HG03457 (cell line): ENCODE results near the gene NBEA.

Experiments
- ATAC-seq: cut with Tn5 transposase; IDR thresholded peaks from one replicate; pipeline ENCODE4 v1.9.1; 2021; ENCODE audit warnings: moderate number of reproducible peaks; ENCODE audit not compliant: unreplicated experiment

NBEA gene

DNA sequence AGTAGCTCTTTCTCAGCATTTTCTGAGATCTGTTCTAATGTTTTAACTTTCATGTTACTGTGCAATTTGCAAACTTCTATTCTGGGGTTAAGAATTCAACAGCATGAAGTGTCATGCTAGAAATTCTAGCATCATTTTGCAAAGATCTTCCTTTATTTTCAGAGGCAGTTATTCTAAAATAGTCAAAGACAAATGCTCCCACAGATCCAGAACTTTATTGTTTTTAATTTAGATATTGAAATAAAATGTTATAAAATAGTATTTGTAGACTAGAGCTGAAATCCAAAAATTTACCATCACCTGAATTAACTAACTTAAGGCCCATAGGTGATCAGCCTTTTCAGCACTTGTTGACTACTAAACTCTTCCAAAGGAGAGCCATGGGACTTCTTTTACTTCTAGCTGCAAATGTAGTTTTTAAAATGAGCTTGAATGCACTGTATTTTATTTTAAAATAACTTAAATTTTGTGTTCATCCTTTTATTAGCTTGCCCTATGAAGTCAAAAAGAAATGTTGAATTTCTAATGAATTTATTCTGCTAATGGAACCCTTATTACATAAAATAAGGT lies 531.2 kb downstream of the NBEA start:
- ATAC-seq, result no peak

- ATAC-seq, result no peak
Observed at GRCh38 chr13:35473802-35474201, 531.7 kb downstream of the NBEA start.

GRCh38 chr13:35474496-35475211 lies 532.6 kb downstream of the NBEA start:
- ATAC-seq, result no peak

GRCh38 chr13:35475212-35475959 lies 533.3 kb downstream of the NBEA start:
- no peak for ATAC-seq

DNA sequence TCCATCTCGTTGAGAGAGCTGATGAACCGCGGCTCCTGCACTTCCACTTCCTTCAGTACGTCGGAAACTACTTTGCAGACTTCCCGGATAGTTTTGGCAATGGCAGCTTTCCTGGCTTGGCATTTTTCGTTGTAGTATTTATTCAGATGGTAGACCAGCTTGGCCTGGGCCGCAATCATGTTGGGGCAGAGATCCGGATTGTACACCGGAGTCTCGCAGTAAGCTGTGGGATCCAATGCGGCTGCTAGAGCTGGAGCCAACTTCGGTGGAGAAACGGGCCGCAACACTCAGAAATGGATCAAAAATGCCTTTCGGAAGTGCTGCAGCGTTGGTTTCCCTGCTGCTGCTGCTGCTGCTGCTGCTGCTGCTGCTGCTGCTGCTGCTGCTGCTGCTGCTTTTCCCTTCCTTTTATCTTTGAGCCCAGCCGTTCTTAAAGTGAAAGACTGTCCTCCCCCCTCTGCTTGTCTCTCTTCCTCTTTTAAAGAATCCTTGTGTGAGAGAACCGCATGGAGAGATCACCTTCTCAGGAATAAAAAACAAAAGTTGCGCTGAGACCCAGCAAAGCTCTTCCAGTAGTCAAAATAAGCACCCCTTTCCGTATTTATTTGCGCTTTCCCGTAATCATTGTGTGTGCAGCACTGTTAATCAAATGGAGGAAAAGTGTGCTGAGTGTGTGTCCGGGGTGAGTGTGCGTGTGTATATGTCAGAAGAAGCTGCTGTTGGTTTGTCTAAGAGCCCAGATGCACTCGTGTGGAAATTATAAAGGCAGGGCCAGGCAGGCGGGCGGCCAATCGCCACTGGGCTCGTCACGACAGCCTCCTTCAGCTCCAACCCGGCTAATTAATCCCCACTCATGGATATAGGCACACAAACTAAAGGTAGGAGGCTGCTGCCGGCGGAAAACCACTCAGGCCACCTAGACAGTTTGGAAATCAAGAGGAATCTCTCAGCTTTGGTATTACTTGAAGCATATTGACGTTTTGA lies 534.2 kb downstream of the NBEA start, which contains the start of gene MAB21L1:
Gene MAB21L1, minus strand, starts transcription at position 730 of the 984 bp plus-strand sequence. Its CDS starts 551 bp downstream, at position 179.
- ATAC-seq, result no peak

DNA sequence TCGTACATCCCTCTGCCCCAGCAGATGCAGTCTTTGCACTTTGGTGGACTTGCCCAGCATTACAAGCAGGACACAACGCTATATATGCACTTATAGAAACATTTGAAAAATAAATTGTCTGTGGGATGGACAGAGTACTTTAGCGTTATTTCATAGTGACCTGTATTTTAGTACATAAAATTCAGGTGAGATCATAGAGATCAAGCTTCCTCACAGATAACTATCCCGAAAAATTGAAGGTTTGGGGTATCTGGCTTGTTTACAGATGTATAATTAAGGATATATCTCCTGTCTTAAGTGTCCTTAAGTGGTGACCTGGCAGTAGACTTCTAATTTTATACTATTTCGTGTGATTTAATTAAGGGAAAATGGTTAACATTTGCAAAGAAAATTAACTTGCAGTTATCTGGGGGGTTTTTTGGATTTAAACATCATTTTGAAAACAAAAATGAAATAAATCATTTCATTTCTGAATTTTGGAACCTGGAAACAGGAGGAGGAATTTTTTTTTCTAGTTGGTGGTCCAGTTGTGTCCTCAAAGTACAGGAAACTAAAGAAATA lies 535.4 kb downstream of the NBEA start:
- ATAC-seq, result no peak

DNA sequence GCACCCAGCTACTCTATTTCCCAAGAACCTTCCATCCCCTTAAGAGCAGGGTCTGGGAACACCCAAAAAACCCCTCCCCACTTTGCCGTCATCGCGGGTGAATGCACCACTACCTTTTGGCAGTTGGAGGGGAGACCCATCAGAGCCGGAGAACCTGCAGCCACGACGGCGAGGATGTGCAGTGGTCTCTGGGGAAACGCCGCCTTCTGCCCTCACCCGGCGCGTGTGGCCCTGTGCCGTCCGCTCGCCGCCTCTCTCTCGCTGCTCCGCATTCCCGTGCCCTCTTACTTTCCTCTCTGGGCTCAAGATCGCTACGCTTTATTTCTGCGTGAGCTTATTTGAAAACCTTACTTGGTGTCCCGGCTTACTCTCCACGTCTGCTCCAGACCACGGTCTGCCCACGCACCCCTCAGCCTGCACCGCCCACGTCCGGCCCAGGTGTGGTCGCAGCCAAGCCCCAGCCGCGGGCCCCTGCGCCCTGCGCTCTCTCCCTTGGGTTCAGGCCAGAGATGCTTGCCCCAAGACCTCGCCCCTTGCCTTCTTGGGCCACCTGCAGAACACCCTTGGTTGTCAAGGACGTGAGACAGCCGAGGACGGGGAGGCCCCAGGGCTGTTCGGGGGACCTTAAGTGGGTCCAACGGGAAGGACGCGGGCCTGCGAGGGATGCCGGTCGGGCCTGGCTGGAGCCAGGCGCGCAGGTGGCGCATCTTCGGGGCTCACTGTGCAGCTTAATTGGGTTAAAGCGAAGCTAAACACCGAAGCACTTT lies 536.4 kb downstream of the NBEA start:
- ATAC-seq, result no peak

DNA sequence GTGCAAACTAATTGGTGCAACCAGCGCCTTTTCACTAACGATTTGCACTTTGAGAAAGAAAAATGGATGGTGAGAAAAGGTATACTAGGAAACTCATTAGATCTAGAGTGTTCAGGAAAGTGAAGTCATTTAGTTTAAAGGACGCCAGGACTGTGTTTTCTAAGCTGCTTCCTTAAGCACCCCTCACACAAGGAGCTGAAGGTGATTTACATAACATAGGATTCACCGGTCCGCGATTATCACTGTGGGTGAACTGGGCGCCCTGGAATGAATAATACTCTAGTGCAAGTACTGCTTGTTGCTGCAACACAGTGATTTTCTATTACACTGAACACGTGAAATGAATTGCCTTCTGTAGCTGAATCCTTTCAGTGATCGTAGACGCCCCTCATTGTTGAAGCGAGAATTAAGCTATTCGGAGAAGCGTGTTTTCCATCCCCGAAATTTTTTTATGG lies 537.0 kb downstream of the NBEA start:
- ATAC-seq, result no peak

DNA sequence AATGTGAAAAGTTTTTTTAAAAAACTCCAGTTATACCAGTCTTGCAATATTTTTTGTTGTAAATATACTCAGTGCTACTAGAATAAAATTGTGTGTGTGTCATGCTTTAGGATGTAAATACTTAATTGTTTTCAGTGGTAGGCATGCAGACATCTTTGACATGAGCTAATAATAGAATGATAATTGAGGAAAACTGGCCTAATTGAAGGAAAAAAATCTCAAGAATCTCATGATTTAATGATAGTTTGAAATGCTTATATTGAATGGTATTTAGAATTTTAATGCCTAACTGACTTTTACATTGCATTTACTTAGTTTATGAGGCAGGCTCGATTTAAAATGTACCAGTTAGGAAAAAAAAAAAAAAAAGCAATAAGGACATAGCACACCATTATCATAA lies 537.6 kb downstream of the NBEA start:
- ATAC-seq, result no peak

GRCh38 chr13:35480346-35480745 lies 538.3 kb downstream of the NBEA start:
- ATAC-seq, result no peak

DNA sequence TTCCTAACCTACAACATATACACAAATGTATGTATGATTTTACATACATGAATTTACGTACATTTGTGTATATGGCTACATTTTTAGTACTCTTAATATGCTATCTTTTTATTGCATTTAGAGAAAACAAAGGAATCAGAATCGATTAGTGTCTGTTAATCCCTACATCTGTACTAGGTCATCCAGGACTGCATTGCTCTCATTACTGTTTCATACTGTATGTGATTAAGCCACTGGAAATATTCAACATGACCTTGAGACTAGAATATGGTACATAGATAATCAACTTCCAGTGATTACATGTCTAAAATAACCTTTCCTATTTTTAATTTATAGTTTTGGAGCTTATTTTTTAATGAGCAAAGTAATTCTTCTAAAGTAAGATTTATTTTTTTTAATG lies 539.7 kb downstream of the NBEA start:
- ATAC-seq, result no peak

GRCh38 chr13:35482527-35482926 lies 540.5 kb downstream of the NBEA start:
- ATAC-seq, result no peak

DNA sequence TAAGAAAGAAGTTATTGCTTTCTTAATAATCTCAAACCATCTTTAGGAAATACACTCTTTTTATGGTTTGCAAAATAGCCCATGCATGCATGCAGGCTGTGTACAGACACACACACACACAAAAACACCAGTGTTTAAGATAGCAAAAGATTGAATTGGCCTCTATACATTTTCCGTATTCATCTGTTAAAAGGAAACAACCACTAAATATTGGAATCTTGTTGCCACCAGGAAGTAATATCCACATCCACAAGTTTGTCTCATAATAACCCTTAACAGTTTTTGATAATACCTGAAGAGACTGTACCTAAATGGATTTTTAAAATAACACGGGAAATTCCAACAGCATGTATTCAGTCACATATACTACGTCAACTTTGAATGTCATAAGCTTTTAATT lies 541.7 kb downstream of the NBEA start:
- no peak for ATAC-seq

- ATAC-seq, result no peak
Observed at GRCh38 chr13:35484384-35484783, 542.3 kb downstream of the NBEA start.

DNA sequence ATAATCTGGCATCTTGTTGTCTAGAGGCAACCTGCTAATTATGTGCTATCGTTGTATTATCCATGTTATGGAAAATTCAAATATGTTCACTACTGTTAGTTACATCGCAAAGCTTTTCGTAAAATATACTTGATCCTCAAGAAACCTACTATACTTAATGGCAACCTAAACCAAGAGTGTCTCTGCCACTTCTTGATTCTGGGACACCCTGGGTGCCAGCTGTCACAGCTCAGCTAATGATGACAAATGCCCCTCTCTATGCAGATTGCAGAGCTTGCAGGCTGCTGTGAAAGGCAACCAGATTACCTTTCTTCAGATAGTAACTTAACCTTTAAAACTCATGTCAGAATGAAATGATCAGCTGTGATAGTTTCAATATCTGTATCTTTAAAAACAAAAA lies 543.4 kb downstream of the NBEA start:
- no peak for ATAC-seq

DNA sequence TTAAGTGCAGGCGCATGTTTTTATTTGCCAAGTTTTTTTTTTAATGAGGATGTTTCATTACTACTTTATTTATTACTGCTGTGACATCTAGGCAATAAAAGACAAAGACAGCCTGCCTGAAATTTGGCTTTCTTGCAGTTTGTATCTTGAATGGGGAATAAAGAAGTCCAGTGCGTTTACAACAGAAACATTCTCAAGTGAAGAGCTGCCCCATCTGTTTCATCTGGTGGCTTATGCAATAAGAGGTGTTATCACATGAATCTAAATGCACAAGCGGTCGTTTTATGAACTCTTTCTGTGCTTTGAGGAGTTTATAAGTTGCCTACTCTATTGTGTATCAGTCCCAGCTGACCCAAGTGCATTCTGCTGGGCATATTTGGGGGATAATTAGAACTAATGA lies 547.0 kb downstream of the NBEA start:
- no peak for ATAC-seq

DNA sequence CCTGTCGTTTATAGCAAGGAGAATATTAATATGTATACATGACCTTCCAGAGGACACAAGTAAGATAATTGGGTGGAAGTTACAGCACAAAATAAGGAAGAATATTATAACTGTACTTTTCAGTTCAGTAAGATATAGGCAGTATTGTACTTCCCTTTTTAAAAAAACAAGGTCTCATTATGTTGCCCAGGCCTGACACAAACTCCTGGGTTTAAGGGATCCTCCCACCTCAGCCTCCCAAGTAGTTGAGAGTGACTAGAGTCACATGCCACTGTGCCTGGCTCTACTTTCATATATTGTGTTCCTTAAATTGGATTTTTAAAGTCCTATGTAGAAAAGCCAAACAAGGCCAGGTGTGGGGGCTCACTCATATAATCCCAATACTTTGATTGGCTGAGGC lies 553.9 kb downstream of the NBEA start:
- ATAC-seq, result no peak

DNA sequence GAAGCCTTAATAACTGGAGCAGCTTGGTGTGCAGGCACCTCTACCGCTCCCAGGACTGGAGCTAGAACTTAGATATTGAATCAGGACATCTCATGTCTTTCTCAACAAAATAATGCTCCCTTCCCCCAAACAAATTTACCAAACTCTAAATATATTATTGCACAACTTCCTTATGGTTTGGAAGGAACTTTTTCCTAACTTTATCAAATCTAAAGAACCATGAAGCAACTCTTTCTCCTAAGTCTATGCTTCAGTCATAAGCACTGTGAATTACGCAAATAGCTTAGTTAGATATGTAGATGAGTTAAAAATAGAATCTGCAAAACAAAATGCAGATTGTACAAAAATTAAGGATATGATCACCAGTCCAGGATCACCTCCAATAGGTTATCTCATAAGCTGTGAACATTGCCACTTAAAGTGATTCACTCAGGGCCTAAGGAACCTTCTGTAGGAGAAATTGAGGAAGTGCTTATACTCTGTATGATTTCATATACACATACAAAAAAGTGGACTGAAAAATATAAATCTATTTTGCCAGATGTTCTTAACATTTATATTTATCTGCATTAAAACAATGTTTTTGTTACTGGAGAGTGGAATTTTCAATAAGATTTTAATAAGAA lies 554.8 kb downstream of the NBEA start:
- no peak for ATAC-seq

DNA sequence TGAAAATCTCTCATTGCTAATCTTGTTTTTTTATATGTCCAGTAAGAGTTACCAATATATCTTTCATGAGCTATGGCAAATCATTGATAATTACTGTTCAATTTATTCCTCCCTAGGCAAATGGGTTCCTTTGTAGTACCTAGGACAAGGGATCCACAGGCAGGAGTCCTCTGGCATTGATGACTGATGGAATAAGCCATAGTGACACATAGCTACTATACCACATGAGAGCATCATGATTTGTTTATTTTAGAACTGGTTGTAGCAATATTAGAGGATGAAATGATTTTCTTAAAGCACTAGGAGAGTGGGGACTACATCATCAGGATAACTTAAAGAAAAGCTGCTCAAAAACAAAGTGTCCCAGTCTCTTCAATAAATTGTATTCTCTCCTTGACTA lies 556.2 kb downstream of the NBEA start:
- no peak for ATAC-seq
